Astrocyte (in vitro differentiated cells and primary cell): ENCODE measurements around the gene MSN.

Source experiments
- EZH2 ChIP-seq: IDR thresholded peaks from 2 replicates; pipeline ENCODE4 v1.6.1; 2012; ENCODE audit warnings: mild to moderate bottlenecking, low read length, inconsistent platforms; ENCODE audit not compliant: insufficient read depth
- TF ChIP-seq, protein P1 (sequence below): IDR thresholded peaks from 2 replicates; pipeline ENCODE4 v1.5.1; 2011; ENCODE audit warnings: low read depth, mild to moderate bottlenecking, inconsistent platforms, low read length, moderate library complexity; ENCODE audit not compliant: insufficient read depth

DNA sequence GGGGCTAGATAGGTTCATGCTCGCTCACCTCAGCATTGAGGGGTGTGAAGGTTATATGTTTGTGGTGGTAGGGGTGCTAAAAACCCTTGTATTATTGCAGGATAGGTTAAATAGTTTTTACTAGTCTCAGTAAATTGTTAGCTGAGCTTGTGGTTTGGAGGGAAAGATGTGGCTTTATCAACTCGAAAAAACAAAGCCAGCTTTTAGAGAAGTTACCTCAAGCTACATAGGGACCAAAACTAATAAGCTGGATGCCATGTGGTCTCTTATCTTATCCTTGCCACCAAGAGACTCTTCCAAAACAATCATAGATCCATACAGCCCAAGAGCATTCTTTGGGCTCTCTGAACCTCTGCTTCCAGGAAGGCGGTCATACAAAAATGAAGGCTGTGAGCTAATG, 29.2 kb downstream of the MSN start:
- TF ChIP-seq, protein P1, sequence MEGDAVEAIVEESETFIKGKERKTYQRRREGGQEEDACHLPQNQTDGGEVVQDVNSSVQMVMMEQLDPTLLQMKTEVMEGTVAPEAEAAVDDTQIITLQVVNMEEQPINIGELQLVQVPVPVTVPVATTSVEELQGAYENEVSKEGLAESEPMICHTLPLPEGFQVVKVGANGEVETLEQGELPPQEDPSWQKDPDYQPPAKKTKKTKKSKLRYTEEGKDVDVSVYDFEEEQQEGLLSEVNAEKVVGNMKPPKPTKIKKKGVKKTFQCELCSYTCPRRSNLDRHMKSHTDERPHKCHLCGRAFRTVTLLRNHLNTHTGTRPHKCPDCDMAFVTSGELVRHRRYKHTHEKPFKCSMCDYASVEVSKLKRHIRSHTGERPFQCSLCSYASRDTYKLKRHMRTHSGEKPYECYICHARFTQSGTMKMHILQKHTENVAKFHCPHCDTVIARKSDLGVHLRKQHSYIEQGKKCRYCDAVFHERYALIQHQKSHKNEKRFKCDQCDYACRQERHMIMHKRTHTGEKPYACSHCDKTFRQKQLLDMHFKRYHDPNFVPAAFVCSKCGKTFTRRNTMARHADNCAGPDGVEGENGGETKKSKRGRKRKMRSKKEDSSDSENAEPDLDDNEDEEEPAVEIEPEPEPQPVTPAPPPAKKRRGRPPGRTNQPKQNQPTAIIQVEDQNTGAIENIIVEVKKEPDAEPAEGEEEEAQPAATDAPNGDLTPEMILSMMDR = no peak
- no peak for TF ChIP-seq EZH2
